Cardiac muscle cell (in vitro differentiated cells and primary cell): ENCODE measurements around the gene RGS9. TPM values are rescaled to one million over a fixed set of nuclear protein-coding genes. Genes with fewer than 3 reads are reported as not detected.
A peak's percentile ranks its signal among the peaks of the same experiment; 100 is the strongest.

Experiments
- DNase-seq, 2 donors: peaks; one replicate each; pipeline versions ENCODE4 v3.0.0 to v3.0.0-alpha.2; 2010 to 2017; ENCODE audit warnings: low read depth in 1 of 2, low spot score in 1 of 2
- H3K27ac ChIP-seq: fragments of 200-600 bp; sonication (generic); 2 replicates; pipeline ENCODE4 v1.5.1; 2016
- H3K27me3 ChIP-seq: fragments of 200-600 bp; sonication (generic); 2 replicates; pipeline ENCODE4 v1.6.0; 2016; ENCODE audit warnings: control low read depth
- H3K36me3 ChIP-seq: fragments of 200-600 bp; sonication (generic); 2 replicates; pipeline ENCODE4 v1.5.1; 2016; ENCODE audit warnings: control low read depth
- H3K4me1 ChIP-seq: fragments of 200-600 bp; sonication (generic); 2 replicates; pipeline ENCODE4 v1.8.1; 2017; ENCODE audit warnings: low read depth, mild to moderate bottlenecking, mixed run types
- H3K4me3 ChIP-seq: fragments of 200-600 bp; sonication (generic); 2 replicates; pipeline ENCODE4 v1.5.1; 2016; ENCODE audit warnings: mild to moderate bottlenecking
- H3K9me3 ChIP-seq: fragments of 200-600 bp; sonication (generic); 2 replicates; pipeline ENCODE4 v1.5.1; 2017; ENCODE audit warnings: low read depth, mild to moderate bottlenecking, control low read depth
- CTCF ChIP-seq: IDR thresholded peaks from 2 replicates; pipeline ENCODE4 v1.5.1; 2012; ENCODE audit warnings: low read depth, mild to moderate bottlenecking, low read length
- polyA plus RNA-seq: library from polyadenylated mRNA; unstranded; fragments of >200 nt; fragmentation: Nextera tagmentation; extraction: Ambion mirVana; gene quantifications from 2 replicates; pipeline ENCODE4 v1.2.1, GENCODE V29; 2016
- total RNA-seq: library from RNA; depleted of rRNA; stranded (reverse); fragments of >200 nt; gene quantifications from 2 replicates; pipeline ENCODE4 v1.2.3, GENCODE V29; 2016

RGS9 gene
- total and polyA plus RNA-seq, 2 experiments from 2014 or later, result 4.7 to 5.5 TPM

GRCh38 chr17:65181237-65182061 lies 44.3 kb downstream of the RGS9 start:
- Histone ChIP-seq H3K27me3 (no peaks in the 10 kb centered on the region), H3K9me3 (no peaks in the 10 kb centered on the region), H3K36me3 (no peaks in the 10 kb centered on the region), H3K27ac (no peak overlapping the region), H3K4me1 (no peaks in the 10 kb centered on the region), H3K4me3 (no peak overlapping the region)
- no peak for TF ChIP-seq CTCF
- no peak for DNase-seq

GRCh38 chr17:65182233-65182632 lies 45.1 kb downstream of the RGS9 start:
- no peaks in the 10 kb centered on the region for H3K27me3 ChIP-seq
- no peak overlapping the region for H3K27ac ChIP-seq
- H3K4me1 ChIP-seq, result no peaks in the 10 kb centered on the region
- no peak for DNase-seq
- no peaks in the 10 kb centered on the region for H3K36me3 ChIP-seq
- no peaks in the 10 kb centered on the region for H3K9me3 ChIP-seq
- TF ChIP-seq CTCF, result no peak
- H3K4me3 ChIP-seq, result no peak overlapping the region

GRCh38 chr17:65183736-65184135 lies 46.6 kb downstream of the RGS9 start:
- TF ChIP-seq CTCF, result no peak
- DNase-seq, result peak; percentile 40 to 71
- Histone ChIP-seq H3K27me3 (no peaks in the 10 kb centered on the region), H3K27ac (no peak overlapping the region), H3K9me3 (no peaks in the 10 kb centered on the region), H3K36me3 (no peaks in the 10 kb centered on the region), H3K4me1 (no peaks in the 10 kb centered on the region), H3K4me3 (no peak overlapping the region)

GRCh38 chr17:65184235-65184959 lies 47.2 kb downstream of the RGS9 start:
- H3K36me3 ChIP-seq, result no peaks in the 10 kb centered on the region
- H3K9me3 ChIP-seq, result no peaks in the 10 kb centered on the region
- H3K4me1 ChIP-seq, result no peaks in the 10 kb centered on the region
- DNase-seq, result no peak
- no peak for TF ChIP-seq CTCF
- no peaks in the 10 kb centered on the region for H3K27me3 ChIP-seq
- no peak overlapping the region for H3K27ac ChIP-seq
- no peak overlapping the region for H3K4me3 ChIP-seq

- H3K27ac ChIP-seq, result no peak overlapping the region
- no peaks in the 10 kb centered on the region for H3K9me3 ChIP-seq
- no peaks in the 10 kb centered on the region for H3K4me1 ChIP-seq
- no peak for DNase-seq
- no peaks in the 10 kb centered on the region for H3K36me3 ChIP-seq
- no peaks in the 10 kb centered on the region for H3K27me3 ChIP-seq
- no peak overlapping the region for H3K4me3 ChIP-seq
- no peak for TF ChIP-seq CTCF
Observed at GRCh38 chr17:65185062-65185461, 47.9 kb downstream of the RGS9 start.
